WTC11 (cell line): ENCODE data around the gene GPC5. TPM values are rescaled to one million over a fixed set of nuclear protein-coding genes. Genes with fewer than 3 reads are reported as not detected.

Source experiments
- ATAC-seq: fragments of 200-7000 bp; cut with Tn5 transposase; 2 replicates; pipeline ENCODE4 v1.10.0; 2021; ENCODE audit warnings: mild to moderate bottlenecking, moderate library complexity
- CTCF ChIA-PET: fragments of 300-600 bp; sonication (Branson Sonifier 250); formaldehyde crosslinking; loops from one replicate; lab custom pipeline; 2021; ENCODE audit warnings: antibody characterized with exemption; lab: Charles Lee
- POLR2A ChIA-PET: fragments of 350-600 bp; sonication (Branson Sonifier 250); formaldehyde crosslinking; loops from one replicate; lab custom pipeline; 2021; ENCODE audit warnings: antibody characterized with exemption; lab: Charles Lee
- DNase-seq: peaks from one replicate; pipeline ENCODE4 v3.0.0; 2021; ENCODE audit warnings: low spot score
- H3K27ac Mint-ChIP-seq: 2 replicates; pipeline ENCODE4 v1.8.0; 2021; ENCODE audit warnings: mixed read lengths
- H3K27me3 Mint-ChIP-seq: 2 replicates; pipeline ENCODE4 v1.8.0; 2021; ENCODE audit warnings: low read depth, mild to moderate bottlenecking, moderate library complexity, mixed read lengths
- H3K36me3 Mint-ChIP-seq: 2 replicates; pipeline ENCODE4 v1.8.0; 2021; ENCODE audit warnings: mixed read lengths
- H3K4me1 Mint-ChIP-seq: 2 replicates; pipeline ENCODE4 v1.8.0; 2022; ENCODE audit warnings: mixed read lengths
- H3K4me3 Mint-ChIP-seq: 2 replicates; pipeline ENCODE4 v1.8.0; 2021; ENCODE audit warnings: mild to moderate bottlenecking, moderate library complexity, mixed read lengths
- H3K9me3 Mint-ChIP-seq: 2 replicates; pipeline ENCODE4 v1.8.0; 2021; ENCODE audit warnings: mixed read lengths
- AR ChIP-seq: fragments of 250-450 bp; sonication (Bioruptor Pico); IDR thresholded peaks from 2 replicates; pipeline ENCODE4 v1.9.0; 2021; ENCODE audit warnings: mild to moderate bottlenecking
- ARID4B ChIP-seq: sonication (generic); formaldehyde crosslinking; IDR thresholded peaks from 2 replicates; pipeline ENCODE4 v1.8.0; 2023; ENCODE audit warnings: missing genetic modification reagents, mild to moderate bottlenecking, borderline replicate concordance
- FOXJ3 ChIP-seq: sonication (generic); formaldehyde crosslinking; IDR thresholded peaks from 2 replicates; pipeline ENCODE4 v1.9.0; 2021; ENCODE audit warnings: missing genetic modification reagents, mild to moderate bottlenecking, borderline replicate concordance
- GABPB1 ChIP-seq: sonication (generic); formaldehyde crosslinking; IDR thresholded peaks from 2 replicates; pipeline ENCODE4 v1.8.1; 2023; ENCODE audit warnings: mild to moderate bottlenecking, missing genetic modification reagents
- GRHL2 ChIP-seq: fragments of 250-450 bp; sonication (Bioruptor Pico); IDR thresholded peaks from 2 replicates; pipeline ENCODE4 v1.8.0; 2022; ENCODE audit warnings: mild to moderate bottlenecking, moderate library complexity; ENCODE audit not compliant: insufficient replicate concordance, severe bottlenecking
- JAZF1 ChIP-seq: fragments of 250-450 bp; sonication (Bioruptor Pico); IDR thresholded peaks from 2 replicates; pipeline ENCODE4 v1.9.0; 2021; ENCODE audit warnings: moderate library complexity, mild to moderate bottlenecking, inconsistent platforms
- KAT7 ChIP-seq: sonication (generic); formaldehyde crosslinking; IDR thresholded peaks from 2 replicates; pipeline ENCODE4 v1.8.1; 2023; ENCODE audit warnings: missing genetic modification reagents, mild to moderate bottlenecking, borderline replicate concordance
- MAX ChIP-seq: sonication (generic); formaldehyde crosslinking; IDR thresholded peaks from 2 replicates; pipeline ENCODE4 v1.8.0; 2022; ENCODE audit warnings: mild to moderate bottlenecking, missing genetic modification reagents
- MYBL2 ChIP-seq: sonication (generic); formaldehyde crosslinking; IDR thresholded peaks from 2 replicates; pipeline ENCODE4 v1.8.1; 2023; ENCODE audit warnings: mild to moderate bottlenecking, moderate library complexity, missing genetic modification reagents
- NFYB ChIP-seq: sonication (generic); formaldehyde crosslinking; conservative IDR thresholded peaks from 2 replicates; pipeline ENCODE4 v1.8.0; 2022; ENCODE audit warnings: low read depth, missing genetic modification reagents
- NR3C1 ChIP-seq: sonication (generic); formaldehyde crosslinking; conservative IDR thresholded peaks from 2 replicates; pipeline ENCODE4 v1.8.1; 2023; ENCODE audit warnings: low read depth, mild to moderate bottlenecking, missing genetic modification reagents
- RELA ChIP-seq: sonication (generic); formaldehyde crosslinking; IDR thresholded peaks from 2 replicates; pipeline ENCODE4 v1.8.1; 2022; ENCODE audit warnings: missing genetic modification reagents, mild to moderate bottlenecking, borderline replicate concordance
- TP53 ChIP-seq: sonication (generic); formaldehyde crosslinking; IDR thresholded peaks from 2 replicates; pipeline ENCODE4 v1.8.1; 2023; ENCODE audit warnings: mild to moderate bottlenecking, missing genetic modification reagents
- ZNF138 ChIP-seq: sonication (generic); formaldehyde crosslinking; conservative IDR thresholded peaks from 2 replicates; pipeline ENCODE4 v1.8.1; 2022; ENCODE audit warnings: mild to moderate bottlenecking, moderate library complexity, missing genetic modification reagents
- ZNF396 ChIP-seq: fragments of 250-450 bp; sonication (Bioruptor Pico); IDR thresholded peaks from 2 replicates; pipeline ENCODE4 v1.8.0; 2021; ENCODE audit warnings: mild to moderate bottlenecking, moderate library complexity, borderline replicate concordance
- total RNA-seq: library from RNA; stranded (reverse); gene quantifications from 3 replicates; pipeline ENCODE4 v1.2.3, GENCODE V29; 2021
- TF ChIP-seq, protein P1 (sequence below): sonication (generic); formaldehyde crosslinking; IDR thresholded peaks from 2 replicates; pipeline ENCODE4 v1.8.1; 2022; ENCODE audit warnings: missing genetic modification reagents, borderline replicate concordance
- TF ChIP-seq, protein P2 (sequence below): sonication (generic); formaldehyde crosslinking; IDR thresholded peaks from 2 replicates; pipeline ENCODE4 v1.8.1; 2022; ENCODE audit warnings: low read depth, missing genetic modification reagents, borderline replicate concordance
- TF ChIP-seq, protein P3 (sequence below): sonication (generic); formaldehyde crosslinking; IDR thresholded peaks from 2 replicates; pipeline ENCODE4 v1.8.0; 2023; ENCODE audit warnings: mild to moderate bottlenecking, missing genetic modification reagents
- TF ChIP-seq, protein P4 (sequence below): sonication (generic); formaldehyde crosslinking; IDR thresholded peaks from 2 replicates; pipeline ENCODE4 v1.8.1; 2022; ENCODE audit warnings: mild to moderate bottlenecking, missing genetic modification reagents, moderate library complexity, borderline replicate concordance

Gene GPC5
- total RNA-seq, 1 experiment from 2014 or later, result 0.46 TPM

GRCh38 chr13:91785431-91786119, 387.2 kb downstream of the GPC5 start:
- ChIA-PET CTCF (no interaction called here), POLR2A (no interaction called here)
- Mint-ChIP-seq H3K4me1 (peaks cover 15% of the 10 kb centered on the region), H3K27ac (peak overlapping the region; percentile 29; the same call in 1 of the 2 replicates), H3K9me3 (no peaks in the 10 kb centered on the region; the same call in 1 of the 2 replicates), H3K36me3 (no peaks in the 10 kb centered on the region), H3K27me3 (no peaks in the 10 kb centered on the region), H3K4me3 (no peak overlapping the region)
- TF ChIP-seq NR3C1 (CRISPR knock-in tag) (no peak), ZNF138 (no peak), MYBL2 (CRISPR knock-in tag) (no peak), JAZF1 (no peak), ZNF396 (CRISPR knock-in tag) (no peak), KAT7 (CRISPR knock-in tag) (no peak), MAX (CRISPR knock-in tag) (no peak), TP53 (CRISPR knock-in tag) (no peak)
- TF ChIP-seq, protein P1, sequence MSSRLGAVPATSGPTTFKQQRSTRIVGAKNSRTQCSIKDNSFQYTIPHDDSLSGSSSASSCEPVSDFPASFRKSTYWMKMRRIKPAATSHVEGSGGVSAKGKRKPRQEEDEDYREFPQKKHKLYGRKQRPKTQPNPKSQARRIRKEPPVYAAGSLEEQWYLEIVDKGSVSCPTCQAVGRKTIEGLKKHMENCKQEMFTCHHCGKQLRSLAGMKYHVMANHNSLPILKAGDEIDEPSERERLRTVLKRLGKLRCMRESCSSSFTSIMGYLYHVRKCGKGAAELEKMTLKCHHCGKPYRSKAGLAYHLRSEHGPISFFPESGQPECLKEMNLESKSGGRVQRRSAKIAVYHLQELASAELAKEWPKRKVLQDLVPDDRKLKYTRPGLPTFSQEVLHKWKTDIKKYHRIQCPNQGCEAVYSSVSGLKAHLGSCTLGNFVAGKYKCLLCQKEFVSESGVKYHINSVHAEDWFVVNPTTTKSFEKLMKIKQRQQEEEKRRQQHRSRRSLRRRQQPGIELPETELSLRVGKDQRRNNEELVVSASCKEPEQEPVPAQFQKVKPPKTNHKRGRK (CRISPR knock-in tag), result no peak
- TF ChIP-seq, protein P2, sequence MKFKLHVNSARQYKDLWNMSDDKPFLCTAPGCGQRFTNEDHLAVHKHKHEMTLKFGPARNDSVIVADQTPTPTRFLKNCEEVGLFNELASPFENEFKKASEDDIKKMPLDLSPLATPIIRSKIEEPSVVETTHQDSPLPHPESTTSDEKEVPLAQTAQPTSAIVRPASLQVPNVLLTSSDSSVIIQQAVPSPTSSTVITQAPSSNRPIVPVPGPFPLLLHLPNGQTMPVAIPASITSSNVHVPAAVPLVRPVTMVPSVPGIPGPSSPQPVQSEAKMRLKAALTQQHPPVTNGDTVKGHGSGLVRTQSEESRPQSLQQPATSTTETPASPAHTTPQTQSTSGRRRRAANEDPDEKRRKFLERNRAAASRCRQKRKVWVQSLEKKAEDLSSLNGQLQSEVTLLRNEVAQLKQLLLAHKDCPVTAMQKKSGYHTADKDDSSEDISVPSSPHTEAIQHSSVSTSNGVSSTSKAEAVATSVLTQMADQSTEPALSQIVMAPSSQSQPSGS (CRISPR knock-in tag), result no peak
- no peak for ATAC-seq
- DNase-seq, result no peak

GRCh38 chr13:91792054-91792453, 393.6 kb downstream of the GPC5 start:
- Mint-ChIP-seq H3K27ac (no peak overlapping the region), H3K36me3 (no peaks in the 10 kb centered on the region), H3K27me3 (no peaks in the 10 kb centered on the region), H3K4me1 (peaks cover 11% of the 10 kb centered on the region), H3K4me3 (no peak overlapping the region), H3K9me3 (peaks cover 15% of the 10 kb centered on the region; the same call in 1 of the 2 replicates)
- CTCF ChIA-PET, result no interaction called here
- DNase-seq, result no peak
- ATAC-seq, result no peak
- POLR2A ChIA-PET, result no interaction called here
- no peak for TF ChIP-seq FOXJ3 (CRISPR knock-in tag)
- no peak for TF ChIP-seq GRHL2 (CRISPR knock-in tag)
- no peak for TF ChIP-seq ZNF138
- TF ChIP-seq ARID4B (CRISPR knock-in tag), result no peak
- no peak for TF ChIP-seq NFYB
- TF ChIP-seq, protein P3, sequence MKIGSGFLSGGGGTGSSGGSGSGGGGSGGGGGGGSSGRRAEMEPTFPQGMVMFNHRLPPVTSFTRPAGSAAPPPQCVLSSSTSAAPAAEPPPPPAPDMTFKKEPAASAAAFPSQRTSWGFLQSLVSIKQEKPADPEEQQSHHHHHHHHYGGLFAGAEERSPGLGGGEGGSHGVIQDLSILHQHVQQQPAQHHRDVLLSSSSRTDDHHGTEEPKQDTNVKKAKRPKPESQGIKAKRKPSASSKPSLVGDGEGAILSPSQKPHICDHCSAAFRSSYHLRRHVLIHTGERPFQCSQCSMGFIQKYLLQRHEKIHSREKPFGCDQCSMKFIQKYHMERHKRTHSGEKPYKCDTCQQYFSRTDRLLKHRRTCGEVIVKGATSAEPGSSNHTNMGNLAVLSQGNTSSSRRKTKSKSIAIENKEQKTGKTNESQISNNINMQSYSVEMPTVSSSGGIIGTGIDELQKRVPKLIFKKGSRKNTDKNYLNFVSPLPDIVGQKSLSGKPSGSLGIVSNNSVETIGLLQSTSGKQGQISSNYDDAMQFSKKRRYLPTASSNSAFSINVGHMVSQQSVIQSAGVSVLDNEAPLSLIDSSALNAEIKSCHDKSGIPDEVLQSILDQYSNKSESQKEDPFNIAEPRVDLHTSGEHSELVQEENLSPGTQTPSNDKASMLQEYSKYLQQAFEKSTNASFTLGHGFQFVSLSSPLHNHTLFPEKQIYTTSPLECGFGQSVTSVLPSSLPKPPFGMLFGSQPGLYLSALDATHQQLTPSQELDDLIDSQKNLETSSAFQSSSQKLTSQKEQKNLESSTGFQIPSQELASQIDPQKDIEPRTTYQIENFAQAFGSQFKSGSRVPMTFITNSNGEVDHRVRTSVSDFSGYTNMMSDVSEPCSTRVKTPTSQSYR, result no peak
- TF ChIP-seq NR3C1 (CRISPR knock-in tag), result no peak
- no peak for TF ChIP-seq AR (CRISPR knock-in tag)
- no peak for TF ChIP-seq RELA (CRISPR knock-in tag)
- TF ChIP-seq GABPB1 (CRISPR knock-in tag), result no peak
- TF ChIP-seq, protein P4, sequence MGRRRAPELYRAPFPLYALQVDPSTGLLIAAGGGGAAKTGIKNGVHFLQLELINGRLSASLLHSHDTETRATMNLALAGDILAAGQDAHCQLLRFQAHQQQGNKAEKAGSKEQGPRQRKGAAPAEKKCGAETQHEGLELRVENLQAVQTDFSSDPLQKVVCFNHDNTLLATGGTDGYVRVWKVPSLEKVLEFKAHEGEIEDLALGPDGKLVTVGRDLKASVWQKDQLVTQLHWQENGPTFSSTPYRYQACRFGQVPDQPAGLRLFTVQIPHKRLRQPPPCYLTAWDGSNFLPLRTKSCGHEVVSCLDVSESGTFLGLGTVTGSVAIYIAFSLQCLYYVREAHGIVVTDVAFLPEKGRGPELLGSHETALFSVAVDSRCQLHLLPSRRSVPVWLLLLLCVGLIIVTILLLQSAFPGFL (CRISPR knock-in tag), result no peak
